Stimulated activated memory B cell treated with anti-CD40 and anti-IgM and Interleukin-4, amounts not matched to agents 10 μg/mL and 1 μg/mL and 100 μg/mL, for 72 hours (primary cell): ENCODE data around the gene RASSF6.
"Not testable (repeated sequence)": the region's sequence is repeated elsewhere in the genome, so short reads cannot be mapped to it uniquely, and the experiment has no call there.

Source experiments
- ATAC-seq: fragments of 150-1000 bp; cut with Tn5 transposase; 2 replicates; pipeline ENCODE4 v1.10.0; 2021
- H3K27ac Mint-ChIP-seq: one replicate; pipeline ENCODE4 v1.8.0; 2022; ENCODE audit warnings: mild to moderate bottlenecking, mixed read lengths
- H3K27me3 Mint-ChIP-seq: one replicate; pipeline ENCODE4 v1.8.0; 2022; ENCODE audit warnings: mixed read lengths
- H3K36me3 Mint-ChIP-seq: one replicate; pipeline ENCODE4 v1.8.0; 2022; ENCODE audit warnings: mixed read lengths
- H3K4me1 Mint-ChIP-seq: one replicate; pipeline ENCODE4 v1.8.0; 2022; ENCODE audit warnings: mixed read lengths
- H3K4me3 Mint-ChIP-seq: one replicate; pipeline ENCODE4 v1.8.0; 2022; ENCODE audit warnings: mild to moderate bottlenecking, moderate library complexity, mixed read lengths
- H3K9me3 Mint-ChIP-seq: one replicate; pipeline ENCODE4 v1.8.0; 2022; ENCODE audit warnings: mixed read lengths

Gene RASSF6

GRCh38 chr4:73628834-73629233, 8.6 kb upstream of the RASSF6 start:
- not testable (repeated sequence) for H3K27ac Mint-ChIP-seq, H3K36me3 Mint-ChIP-seq, H3K9me3 Mint-ChIP-seq, H3K4me1 Mint-ChIP-seq, H3K4me3 Mint-ChIP-seq, ATAC-seq
- H3K27me3 Mint-ChIP-seq: peaks cover 25% of the 10 kb centered on the region

GRCh38 chr4:73621357-73621756, 1.1 kb upstream of the RASSF6 start:
- ATAC-seq: no peak
- Mint-ChIP-seq H3K4me3 (no peak overlapping the region), H3K9me3 (no peaks in the 10 kb centered on the region), H3K27ac (no peak overlapping the region), H3K27me3 (peaks cover 8% of the 10 kb centered on the region), H3K4me1 (peaks cover 20% of the 10 kb centered on the region), H3K36me3 (no peaks in the 10 kb centered on the region)

- Mint-ChIP-seq H3K36me3 (no peaks in the 10 kb centered on the region), H3K27me3 (peaks cover 6% of the 10 kb centered on the region), H3K4me1 (peaks cover 20% of the 10 kb centered on the region), H3K27ac (no peak overlapping the region), H3K4me3 (peak overlapping the region; percentile 73), H3K9me3 (no peaks in the 10 kb centered on the region)
- ATAC-seq: no peak
Observed at GRCh38 chr4:73619346-73619745, 890 bp downstream of the RASSF6 start.

- no peak for ATAC-seq
- no peak overlapping the region for H3K27ac Mint-ChIP-seq
- H3K4me3 Mint-ChIP-seq: no peak overlapping the region
- H3K36me3 Mint-ChIP-seq: peaks cover 7% of the 10 kb centered on the region
- peaks cover 20% of the 10 kb centered on the region for H3K4me1 Mint-ChIP-seq
- H3K27me3 Mint-ChIP-seq: no peaks in the 10 kb centered on the region
- no peaks in the 10 kb centered on the region for H3K9me3 Mint-ChIP-seq
Observed at GRCh38 chr4:73617256-73617655, 3.0 kb downstream of the RASSF6 start.

GRCh38 chr4:73615613-73616012, 4.6 kb downstream of the RASSF6 start:
- ATAC-seq: no peak
- Mint-ChIP-seq H3K4me3 (no peak overlapping the region), H3K36me3 (peaks cover 13% of the 10 kb centered on the region), H3K9me3 (no peaks in the 10 kb centered on the region), H3K27ac (no peak overlapping the region), H3K27me3 (peaks cover 4% of the 10 kb centered on the region), H3K4me1 (peaks cover 20% of the 10 kb centered on the region)

- H3K4me3 Mint-ChIP-seq: no peak overlapping the region
- H3K27me3 Mint-ChIP-seq: peaks cover 8% of the 10 kb centered on the region
- H3K27ac Mint-ChIP-seq: no peak overlapping the region
- no peaks in the 10 kb centered on the region for H3K9me3 Mint-ChIP-seq
- ATAC-seq: no peak
- peaks cover 19% of the 10 kb centered on the region for H3K4me1 Mint-ChIP-seq
- peaks cover 20% of the 10 kb centered on the region for H3K36me3 Mint-ChIP-seq
Observed at GRCh38 chr4:73614311-73614867, 5.8 kb downstream of the RASSF6 start.

GRCh38 chr4:73613130-73613529, 7.1 kb downstream of the RASSF6 start:
- peaks cover 8% of the 10 kb centered on the region for H3K27me3 Mint-ChIP-seq
- no peak overlapping the region for H3K4me3 Mint-ChIP-seq
- H3K9me3 Mint-ChIP-seq: no peaks in the 10 kb centered on the region
- H3K4me1 Mint-ChIP-seq: peaks cover 13% of the 10 kb centered on the region
- peaks cover 20% of the 10 kb centered on the region for H3K36me3 Mint-ChIP-seq
- ATAC-seq: no peak
- no peak overlapping the region for H3K27ac Mint-ChIP-seq

GRCh38 chr4:73612032-73612431, 8.2 kb downstream of the RASSF6 start:
- peaks cover 20% of the 10 kb centered on the region for H3K36me3 Mint-ChIP-seq
- no peaks in the 10 kb centered on the region for H3K9me3 Mint-ChIP-seq
- no peak for ATAC-seq
- H3K4me3 Mint-ChIP-seq: no peak overlapping the region
- peaks cover 8% of the 10 kb centered on the region for H3K27me3 Mint-ChIP-seq
- H3K27ac Mint-ChIP-seq: no peak overlapping the region
- peaks cover 24% of the 10 kb centered on the region for H3K4me1 Mint-ChIP-seq

GRCh38 chr4:73609706-73610105, 10.5 kb downstream of the RASSF6 start:
- Mint-ChIP-seq H3K4me3 (no peak overlapping the region), H3K27me3 (peaks cover 8% of the 10 kb centered on the region), H3K36me3 (peaks cover 20% of the 10 kb centered on the region), H3K4me1 (peaks cover 41% of the 10 kb centered on the region), H3K9me3 (no peaks in the 10 kb centered on the region), H3K27ac (peak overlapping the region; percentile 13)
- no peak for ATAC-seq

- H3K9me3 Mint-ChIP-seq: no peaks in the 10 kb centered on the region
- H3K27ac Mint-ChIP-seq: peak overlapping the region; percentile 13
- no peak for ATAC-seq
- peaks cover 8% of the 10 kb centered on the region for H3K27me3 Mint-ChIP-seq
- peaks cover 46% of the 10 kb centered on the region for H3K4me1 Mint-ChIP-seq
- peaks cover 19% of the 10 kb centered on the region for H3K36me3 Mint-ChIP-seq
- no peak overlapping the region for H3K4me3 Mint-ChIP-seq
Observed at GRCh38 chr4:73608689-73609594, 11.3 kb downstream of the RASSF6 start.

GRCh38 chr4:73607375-73608033, 12.7 kb downstream of the RASSF6 start:
- no peak for ATAC-seq
- Mint-ChIP-seq H3K27me3 (peaks cover 8% of the 10 kb centered on the region), H3K4me3 (peak overlapping the region; percentile 2), H3K27ac (peak overlapping the region; percentile 71), H3K36me3 (peaks cover 13% of the 10 kb centered on the region), H3K9me3 (no peaks in the 10 kb centered on the region), H3K4me1 (peaks cover 48% of the 10 kb centered on the region)

GRCh38 chr4:73606465-73606974, 13.7 kb downstream of the RASSF6 start:
- H3K4me3 Mint-ChIP-seq: no peak overlapping the region
- H3K9me3 Mint-ChIP-seq: no peaks in the 10 kb centered on the region
- peak; percentile 78 for ATAC-seq
- peaks cover 48% of the 10 kb centered on the region for H3K4me1 Mint-ChIP-seq
- peak overlapping the region; percentile 71 for H3K27ac Mint-ChIP-seq
- H3K36me3 Mint-ChIP-seq: peaks cover 13% of the 10 kb centered on the region
- peaks cover 8% of the 10 kb centered on the region for H3K27me3 Mint-ChIP-seq

- H3K4me1 Mint-ChIP-seq: peaks cover 50% of the 10 kb centered on the region
- no peaks in the 10 kb centered on the region for H3K9me3 Mint-ChIP-seq
- H3K27ac Mint-ChIP-seq: peak overlapping the region; percentile 74
- no peaks in the 10 kb centered on the region for H3K36me3 Mint-ChIP-seq
- no peaks in the 10 kb centered on the region for H3K27me3 Mint-ChIP-seq
- no peak overlapping the region for H3K4me3 Mint-ChIP-seq
- ATAC-seq: peak; percentile 32
Observed at GRCh38 chr4:73603854-73604584, 16.2 kb downstream of the RASSF6 start.

- ATAC-seq: peak; percentile 50
- Mint-ChIP-seq H3K27ac (peak overlapping the region; percentile 74), H3K27me3 (no peaks in the 10 kb centered on the region), H3K9me3 (no peaks in the 10 kb centered on the region), H3K36me3 (no peaks in the 10 kb centered on the region), H3K4me3 (no peak overlapping the region), H3K4me1 (peaks cover 53% of the 10 kb centered on the region)
Observed at GRCh38 chr4:73603271-73603710, 16.9 kb downstream of the RASSF6 start.

GRCh38 chr4:73600954-73601353, 19.3 kb downstream of the RASSF6 start:
- Mint-ChIP-seq H3K36me3 (no peaks in the 10 kb centered on the region), H3K9me3 (no peaks in the 10 kb centered on the region), H3K4me1 (peaks cover 33% of the 10 kb centered on the region), H3K27ac (peak overlapping the region; percentile 6), H3K4me3 (no peak overlapping the region), H3K27me3 (no peaks in the 10 kb centered on the region)
- ATAC-seq: no peak
